Activated CD8-positive, alpha-beta T cell treated with anti-CD3 and anti-CD28 coated beads, Interleukin-2, amount 10 ng/mL, durations not matched to agents 7 days and 5 days (primary cell): ENCODE data around the gene GRM7. TPM values are rescaled to one million over a fixed set of nuclear protein-coding genes. Genes with fewer than 3 reads are reported as not detected.

ENCODE experiments used
- ATAC-seq: fragments of 150-1000 bp; cut with Tn5 transposase; one replicate; pipeline ENCODE4 v1.10.0; 2021; ENCODE audit warnings: moderate library complexity
- CTCF ChIA-PET: fragments of 350-600 bp; sonication (Branson Sonifier 250); formaldehyde crosslinking; loops from one replicate; lab custom pipeline; 2021; ENCODE audit warnings: antibody characterized with exemption; lab: Charles Lee
- POLR2A ChIA-PET: fragments of 350-600 bp; sonication (Branson Sonifier 250); formaldehyde crosslinking; loops from one replicate; lab custom pipeline; 2021; ENCODE audit warnings: antibody characterized with exemption; lab: Charles Lee
- DNase-seq: peaks from one replicate; pipeline ENCODE4 v3.0.0-alpha.2; 2020
- H3K27ac Mint-ChIP-seq: one replicate; pipeline ENCODE4 v1.8.0; 2021; ENCODE audit warnings: mild to moderate bottlenecking, mixed read lengths
- H3K27me3 Mint-ChIP-seq: one replicate; pipeline ENCODE4 v1.8.0; 2021; ENCODE audit warnings: low read depth, mixed read lengths
- H3K36me3 Mint-ChIP-seq: one replicate; pipeline ENCODE4 v1.8.0; 2021; ENCODE audit warnings: low read depth, mixed read lengths
- H3K4me1 Mint-ChIP-seq: one replicate; pipeline ENCODE4 v1.8.0; 2021; ENCODE audit warnings: low read depth, mixed read lengths
- H3K4me3 Mint-ChIP-seq: one replicate; pipeline ENCODE4 v1.8.0; 2021; ENCODE audit warnings: mild to moderate bottlenecking, mixed read lengths
- H3K9me3 Mint-ChIP-seq: one replicate; pipeline ENCODE4 v1.8.0; 2022; ENCODE audit warnings: mixed read lengths; ENCODE audit not compliant: insufficient read depth
- total RNA-seq, 2 experiments: library from RNA; stranded (reverse); gene quantifications; one replicate each; pipeline ENCODE4 v1.2.3, GENCODE V29; 2021

Gene GRM7
- total RNA-seq, 2 experiments from 2014 or later = not detected

DNA sequence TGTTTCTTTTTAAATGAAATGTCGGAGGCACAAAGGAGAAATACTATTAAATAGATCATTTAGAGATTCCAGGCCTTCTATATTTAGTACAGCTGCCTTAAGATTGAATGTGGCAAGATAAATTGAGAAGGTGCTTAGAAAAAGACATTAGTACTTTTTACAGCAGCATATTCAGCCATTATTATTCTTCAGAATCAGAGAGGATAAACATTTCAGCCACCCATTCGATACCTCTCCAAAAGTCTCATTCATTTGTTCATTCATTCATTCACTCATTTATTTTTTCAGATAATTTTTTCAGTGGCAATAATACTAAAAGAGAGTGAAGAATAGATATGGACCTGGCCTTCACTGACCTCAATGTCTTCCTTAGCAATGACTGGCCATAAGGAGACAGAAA, 347.0 kb downstream of the GRM7 start:
- POLR2A ChIA-PET = no interaction called here
- no peaks in the 10 kb centered on the region for H3K36me3 Mint-ChIP-seq
- no peak overlapping the region for H3K27ac Mint-ChIP-seq
- H3K4me3 Mint-ChIP-seq = no peak overlapping the region
- DNase-seq (no peak), ATAC-seq (no peak)
- no peaks in the 10 kb centered on the region for H3K4me1 Mint-ChIP-seq
- H3K27me3 Mint-ChIP-seq = no peaks in the 10 kb centered on the region
- peaks cover 4% of the 10 kb centered on the region for H3K9me3 Mint-ChIP-seq
- CTCF ChIA-PET = no interaction called here

DNA sequence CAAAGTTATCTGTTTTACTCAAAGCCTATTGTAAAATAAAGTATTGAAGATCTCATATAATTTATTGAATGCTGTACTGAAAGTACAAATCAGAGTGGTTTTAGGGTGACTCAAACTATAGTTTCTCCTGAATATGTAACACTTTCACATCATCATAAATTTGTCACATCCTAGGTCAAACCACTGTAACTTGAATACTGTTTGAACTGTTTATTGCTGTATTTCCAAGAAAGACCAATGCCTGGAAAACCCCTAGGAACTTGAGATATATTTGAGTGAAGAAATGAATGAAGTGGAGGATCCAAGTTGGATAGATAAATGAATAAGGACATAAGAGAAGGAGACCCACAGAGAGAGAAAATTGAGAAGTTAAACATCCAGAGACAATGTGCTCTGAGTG, 348.2 kb downstream of the GRM7 start:
- no peak for DNase-seq
- no peaks in the 10 kb centered on the region for H3K27me3 Mint-ChIP-seq
- no peaks in the 10 kb centered on the region for H3K36me3 Mint-ChIP-seq
- ChIA-PET CTCF (no interaction called here), POLR2A (no interaction called here)
- H3K9me3 Mint-ChIP-seq = peaks cover 4% of the 10 kb centered on the region
- ATAC-seq = no peak
- no peaks in the 10 kb centered on the region for H3K4me1 Mint-ChIP-seq
- H3K4me3 Mint-ChIP-seq = no peak overlapping the region
- no peak overlapping the region for H3K27ac Mint-ChIP-seq

DNA sequence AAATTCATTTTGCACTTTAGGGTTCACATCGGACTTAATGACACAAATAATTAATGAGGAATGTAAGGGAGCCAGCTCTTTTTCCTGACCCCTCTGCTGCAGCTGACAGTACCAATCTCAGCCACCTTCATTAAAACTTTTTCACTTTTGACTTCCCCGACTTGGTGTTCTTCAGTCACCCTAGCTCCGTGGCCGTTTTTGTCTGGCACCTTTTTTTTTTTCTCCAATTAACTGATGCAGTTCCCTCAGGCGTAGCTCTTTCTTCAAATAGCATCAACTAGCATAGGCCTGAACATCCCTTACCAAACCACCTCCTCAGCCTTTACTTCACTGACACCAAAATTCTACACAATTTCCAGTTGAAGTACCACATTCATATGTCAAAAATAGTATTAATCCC, 350.8 kb downstream of the GRM7 start:
- ChIA-PET CTCF (no interaction called here), POLR2A (no interaction called here)
- no peak overlapping the region for H3K27ac Mint-ChIP-seq
- H3K4me1 Mint-ChIP-seq = no peaks in the 10 kb centered on the region
- no peak for ATAC-seq
- no peaks in the 10 kb centered on the region for H3K36me3 Mint-ChIP-seq
- no peaks in the 10 kb centered on the region for H3K27me3 Mint-ChIP-seq
- no peak overlapping the region for H3K4me3 Mint-ChIP-seq
- no peak for DNase-seq
- H3K9me3 Mint-ChIP-seq = no peaks in the 10 kb centered on the region

DNA sequence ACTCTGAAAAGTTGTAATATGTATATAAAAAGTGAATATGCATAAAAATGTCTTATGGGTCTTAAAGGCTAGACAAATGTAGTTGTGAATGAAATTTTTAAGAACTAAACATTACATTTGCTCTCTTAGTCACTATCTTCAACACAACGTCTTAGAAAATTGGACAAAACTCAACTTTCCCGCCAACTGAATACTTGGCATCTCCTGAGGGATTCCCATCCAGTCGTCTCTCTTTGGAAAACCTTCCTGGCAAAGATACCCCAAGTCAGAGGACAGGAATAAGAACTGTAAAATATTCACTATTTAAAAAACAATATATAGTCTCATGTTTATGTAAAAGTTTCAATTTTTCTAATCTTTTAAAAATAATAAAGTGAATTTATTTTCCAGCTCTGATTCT, 354.8 kb downstream of the GRM7 start:
- H3K36me3 Mint-ChIP-seq = no peaks in the 10 kb centered on the region
- no peak overlapping the region for H3K4me3 Mint-ChIP-seq
- H3K4me1 Mint-ChIP-seq = no peaks in the 10 kb centered on the region
- ATAC-seq (no peak), DNase-seq (no peak)
- ChIA-PET POLR2A (no interaction called here), CTCF (no interaction called here)
- H3K9me3 Mint-ChIP-seq = no peaks in the 10 kb centered on the region
- H3K27ac Mint-ChIP-seq = no peak overlapping the region
- H3K27me3 Mint-ChIP-seq = no peaks in the 10 kb centered on the region

DNA sequence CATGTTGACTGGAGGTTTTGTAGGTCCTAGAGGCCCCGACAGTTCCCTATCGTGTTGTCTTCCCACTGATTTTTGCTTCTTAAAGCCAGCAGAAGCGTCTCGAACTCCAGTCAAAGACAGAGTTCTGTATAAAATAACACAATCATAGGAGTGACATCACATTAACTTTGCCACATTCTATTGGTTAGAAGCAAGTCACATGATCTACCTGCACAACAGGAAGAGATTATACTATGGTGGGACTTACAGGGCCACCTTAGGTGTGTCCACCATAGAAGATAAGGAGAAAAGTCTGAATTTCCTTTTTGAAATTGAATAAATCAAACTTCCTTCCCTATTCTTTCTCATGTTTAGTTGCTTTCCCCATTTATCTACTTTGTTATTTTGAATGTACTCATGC, 365.5 kb downstream of the GRM7 start:
- POLR2A ChIA-PET = no interaction called here
- no peak overlapping the region for H3K4me3 Mint-ChIP-seq

DNA sequence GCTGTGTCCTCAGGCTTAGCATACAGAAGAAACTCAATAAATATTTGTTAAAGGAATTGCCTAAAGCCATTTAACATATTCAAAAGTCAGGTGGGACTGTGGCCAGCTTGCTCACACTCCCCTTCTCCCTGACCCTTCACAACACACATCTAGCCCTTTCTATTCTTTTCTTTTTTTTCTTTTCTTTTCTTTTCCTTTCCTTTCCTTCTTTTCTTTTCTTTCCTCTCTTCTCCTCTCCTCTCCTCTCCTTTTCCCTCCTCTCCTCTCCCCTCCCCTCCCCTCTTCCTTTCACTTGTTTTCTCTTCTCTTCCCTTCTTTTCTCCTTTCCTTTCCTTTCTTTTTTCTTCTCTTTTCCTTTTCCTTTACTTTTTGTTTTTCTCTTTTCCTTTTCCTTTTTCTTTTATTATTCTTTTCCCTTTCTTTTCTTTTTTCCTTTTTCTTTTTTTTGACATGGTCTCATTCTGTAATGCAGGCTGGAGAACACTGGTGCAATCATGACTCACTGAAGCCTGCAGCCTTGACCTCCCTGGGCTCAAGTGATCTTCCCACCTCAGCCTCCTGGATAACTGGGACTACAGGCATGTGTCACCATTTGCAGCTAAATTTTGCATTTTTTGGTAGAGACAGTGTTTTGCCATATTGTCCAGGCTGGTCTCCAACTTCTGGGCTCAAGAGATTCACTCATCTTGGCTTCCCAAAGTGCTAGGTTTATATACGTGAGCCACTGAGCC, 377.8 kb downstream of the GRM7 start:
- DNase-seq = no peak
- ATAC-seq = no peak
- Mint-ChIP-seq H3K4me1 (no peaks in the 10 kb centered on the region), H3K27ac (no peak overlapping the region), H3K4me3 (no peak overlapping the region), H3K9me3 (peaks cover 3% of the 10 kb centered on the region), H3K27me3 (no peaks in the 10 kb centered on the region), H3K36me3 (no peaks in the 10 kb centered on the region)
- POLR2A ChIA-PET = no interaction called here
- CTCF ChIA-PET = no interaction called here

More for the DNA sequence above, 365.5 kb downstream of the GRM7 start:
- no peaks in the 10 kb centered on the region for H3K4me1 Mint-ChIP-seq
- no peak for DNase-seq
- CTCF ChIA-PET = no interaction called here
- no peaks in the 10 kb centered on the region for H3K9me3 Mint-ChIP-seq
- no peaks in the 10 kb centered on the region for H3K36me3 Mint-ChIP-seq
- ATAC-seq = no peak
- no peaks in the 10 kb centered on the region for H3K27me3 Mint-ChIP-seq
- no peak overlapping the region for H3K27ac Mint-ChIP-seq

DNA sequence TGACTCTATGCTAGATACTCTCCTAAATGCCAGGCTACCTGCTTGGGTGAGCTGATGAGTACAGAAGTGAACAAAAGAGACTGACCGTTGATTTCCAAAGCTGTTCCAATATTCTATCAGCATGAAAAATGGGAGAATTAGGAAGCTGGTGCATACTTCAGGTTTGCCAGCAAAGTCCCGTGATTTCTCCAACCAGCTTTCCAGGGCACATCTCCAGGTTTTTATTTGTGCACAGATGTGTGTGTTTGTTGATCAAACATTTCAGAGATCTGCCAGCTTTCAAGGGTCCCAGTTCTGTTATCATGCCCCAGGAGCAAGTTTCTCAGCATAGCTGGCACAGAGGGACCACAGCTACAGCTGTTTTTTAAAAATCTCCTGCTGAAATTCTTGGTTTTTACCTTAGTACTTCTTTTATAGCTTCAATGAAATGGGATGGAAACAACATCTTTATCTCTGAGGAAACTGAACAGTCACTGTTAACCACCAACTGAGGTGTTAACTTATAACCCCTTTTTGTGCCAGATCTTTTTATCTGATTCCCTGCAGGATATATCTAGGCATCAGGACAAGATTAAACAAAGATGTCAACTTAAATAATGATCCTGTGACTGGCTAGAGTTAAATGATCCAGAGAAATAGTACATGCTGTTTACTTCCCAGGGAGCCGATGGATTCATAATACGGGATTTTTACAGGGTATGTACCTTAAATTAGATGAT, 380.8 kb downstream of the GRM7 start:
- H3K27ac Mint-ChIP-seq = no peak overlapping the region
- DNase-seq (no peak), ATAC-seq (no peak)
- H3K36me3 Mint-ChIP-seq = no peaks in the 10 kb centered on the region
- no peak overlapping the region for H3K4me3 Mint-ChIP-seq
- CTCF ChIA-PET = no interaction called here
- POLR2A ChIA-PET = no interaction called here
- H3K4me1 Mint-ChIP-seq = no peaks in the 10 kb centered on the region
- H3K27me3 Mint-ChIP-seq = no peaks in the 10 kb centered on the region
- peaks cover 3% of the 10 kb centered on the region for H3K9me3 Mint-ChIP-seq

DNA sequence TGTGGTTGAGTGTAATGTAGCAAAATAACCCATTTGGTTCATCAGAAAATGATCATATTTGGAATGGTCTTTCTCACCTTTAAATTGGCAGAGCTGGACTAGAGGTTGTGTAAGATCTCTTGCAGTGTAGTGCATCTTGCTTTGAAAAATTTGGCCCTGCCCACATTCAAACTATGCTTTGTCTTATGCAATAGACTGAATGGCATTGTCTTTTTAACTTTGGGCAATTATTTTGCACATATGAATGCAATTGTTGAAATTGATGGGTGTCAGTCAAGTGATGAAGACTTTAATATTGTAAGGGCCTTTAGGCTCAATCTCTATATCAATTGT, 381.4 kb downstream of the GRM7 start:
- no peak overlapping the region for H3K27ac Mint-ChIP-seq
- no peaks in the 10 kb centered on the region for H3K36me3 Mint-ChIP-seq
- CTCF ChIA-PET = no interaction called here
- POLR2A ChIA-PET = no interaction called here
- no peak for DNase-seq
- H3K9me3 Mint-ChIP-seq = peaks cover 3% of the 10 kb centered on the region
- no peaks in the 10 kb centered on the region for H3K4me1 Mint-ChIP-seq
- no peak for ATAC-seq
- no peaks in the 10 kb centered on the region for H3K27me3 Mint-ChIP-seq
- H3K4me3 Mint-ChIP-seq = no peak overlapping the region

DNA sequence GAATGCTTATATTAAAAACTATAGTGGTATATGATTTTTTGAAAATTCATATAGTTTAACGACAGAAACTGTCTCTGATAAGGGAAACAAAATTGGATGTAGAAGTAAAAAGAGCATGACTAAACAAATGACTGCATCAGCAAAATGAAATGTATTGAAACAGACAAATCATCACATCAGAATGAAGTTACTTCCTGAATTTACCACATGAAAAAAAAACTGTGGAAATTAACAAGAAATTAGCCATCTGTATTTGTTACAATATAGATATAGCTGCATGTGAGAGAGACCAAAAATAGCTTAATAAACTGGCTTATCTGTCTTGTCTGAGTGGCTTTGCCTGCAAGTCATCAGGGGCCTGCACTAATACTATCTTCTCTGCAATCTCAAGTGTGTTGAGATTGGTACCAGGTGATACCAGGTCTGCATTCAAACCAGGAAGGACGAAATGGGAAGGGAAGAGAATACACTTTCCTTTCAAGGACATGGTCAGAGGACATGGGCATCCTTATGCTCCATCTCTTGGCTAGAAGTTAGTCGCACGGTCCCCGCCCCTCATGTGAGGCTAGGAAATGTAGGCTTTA, 388.7 kb downstream of the GRM7 start:
- no peak overlapping the region for H3K4me3 Mint-ChIP-seq
- no peaks in the 10 kb centered on the region for H3K4me1 Mint-ChIP-seq
- no peaks in the 10 kb centered on the region for H3K9me3 Mint-ChIP-seq
- H3K36me3 Mint-ChIP-seq = no peaks in the 10 kb centered on the region
- POLR2A ChIA-PET = no interaction called here
- H3K27ac Mint-ChIP-seq = no peak overlapping the region
- H3K27me3 Mint-ChIP-seq = no peaks in the 10 kb centered on the region
- DNase-seq = no peak
- CTCF ChIA-PET = no interaction called here
- ATAC-seq = no peak

DNA sequence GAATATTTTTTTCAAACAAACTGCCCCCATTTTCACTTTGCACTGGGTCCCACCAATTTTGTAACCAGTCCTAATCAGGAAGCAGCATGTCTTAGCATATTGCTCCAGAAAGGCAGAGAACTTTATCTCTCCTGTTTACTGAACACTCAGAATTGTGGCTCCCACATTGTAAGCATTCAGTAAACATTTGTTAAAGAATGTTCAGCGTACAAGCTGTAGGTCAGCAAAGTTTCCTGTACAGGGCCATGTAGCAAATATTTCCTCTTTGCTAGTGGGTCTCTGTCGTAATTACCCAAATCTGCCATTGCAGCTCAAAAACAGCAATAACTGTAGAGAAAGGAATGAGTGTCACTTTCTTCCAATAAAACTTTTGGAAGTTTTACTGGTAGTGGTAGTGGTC, 393.3 kb downstream of the GRM7 start:
- H3K4me1 Mint-ChIP-seq = no peaks in the 10 kb centered on the region
- DNase-seq = no peak
- H3K27ac Mint-ChIP-seq = no peak overlapping the region
- peaks cover 13% of the 10 kb centered on the region for H3K9me3 Mint-ChIP-seq
- H3K4me3 Mint-ChIP-seq = no peak overlapping the region
- CTCF ChIA-PET = interaction anchor here (1.3 kb wide), 1 partner anchor 10 kb away, joined by 4 read pairs; no protein-coding TSS in a partner anchor
- no peak for ATAC-seq
- POLR2A ChIA-PET = no interaction called here
- H3K36me3 Mint-ChIP-seq = no peaks in the 10 kb centered on the region
- no peaks in the 10 kb centered on the region for H3K27me3 Mint-ChIP-seq

DNA sequence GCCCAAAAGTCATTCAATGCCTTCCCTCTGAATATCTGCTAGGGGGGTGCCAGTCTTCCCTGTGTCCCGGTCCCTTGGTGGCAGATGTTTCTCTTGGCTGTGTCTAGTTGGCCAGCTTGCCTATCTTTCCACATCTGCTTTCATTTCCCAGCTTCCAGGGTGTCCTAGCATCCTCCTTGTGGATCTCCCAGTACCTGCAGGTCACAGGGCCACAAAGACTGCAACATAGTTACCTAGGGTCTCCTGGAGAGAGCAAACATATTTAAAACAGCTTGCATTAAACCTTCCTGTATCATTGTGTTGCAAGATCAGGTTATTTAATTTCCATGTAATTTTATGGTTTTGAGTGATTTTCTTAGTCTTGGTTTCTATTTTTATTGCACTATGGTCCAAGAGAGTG, 400.1 kb downstream of the GRM7 start:
- POLR2A ChIA-PET = no interaction called here
- Mint-ChIP-seq H3K9me3 (peaks cover 17% of the 10 kb centered on the region), H3K4me3 (no peak overlapping the region), H3K27me3 (no peaks in the 10 kb centered on the region), H3K36me3 (no peaks in the 10 kb centered on the region), H3K4me1 (no peaks in the 10 kb centered on the region), H3K27ac (no peak overlapping the region)
- no peak for DNase-seq
- CTCF ChIA-PET = no interaction called here
- ATAC-seq = no peak

DNA sequence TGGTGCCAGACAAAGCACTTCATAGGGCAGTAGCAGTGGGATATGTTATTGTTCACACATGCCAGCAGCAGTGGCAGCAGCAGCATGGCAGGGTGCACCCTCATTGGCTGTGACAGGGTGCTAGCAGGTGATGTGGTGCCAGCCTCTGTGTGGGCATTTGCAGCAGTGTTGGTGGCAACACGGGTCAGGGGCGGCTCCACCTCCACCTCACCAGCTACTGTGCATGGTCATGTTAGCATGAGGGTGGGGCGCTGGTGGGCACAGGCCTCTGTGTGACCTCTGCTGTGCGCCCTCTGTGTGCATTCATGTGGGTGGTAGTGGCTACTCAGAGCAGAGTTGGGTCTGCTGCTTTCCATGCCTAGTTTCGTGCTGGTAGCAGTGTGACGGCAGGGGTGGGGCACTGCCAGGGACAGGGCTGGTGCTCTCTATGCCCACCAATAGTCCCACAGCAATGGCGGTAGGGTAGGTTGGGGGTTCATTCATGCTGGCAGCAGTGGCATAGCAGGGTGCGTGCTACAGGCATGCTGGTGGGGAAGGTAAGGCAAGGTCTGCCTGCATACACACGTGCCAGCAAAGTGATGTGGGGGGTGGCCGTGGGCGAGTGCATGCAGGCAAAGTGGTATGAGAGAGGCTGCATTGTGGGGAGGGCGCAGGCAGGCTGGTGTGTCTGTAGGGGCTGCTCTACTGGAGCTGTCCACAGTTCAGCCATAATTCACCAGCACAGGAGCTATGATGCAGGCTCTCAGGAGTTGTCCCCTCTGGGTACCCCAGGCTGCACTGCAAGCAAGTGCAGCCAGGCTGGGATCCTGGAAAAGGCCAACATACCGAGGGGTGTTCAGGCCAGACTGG, 402.7 kb downstream of the GRM7 start:
- ATAC-seq (no peak), DNase-seq (no peak)
- no peaks in the 10 kb centered on the region for H3K36me3 Mint-ChIP-seq
- ChIA-PET POLR2A (no interaction called here), CTCF (no interaction called here)
- H3K27me3 Mint-ChIP-seq = no peaks in the 10 kb centered on the region
- H3K27ac Mint-ChIP-seq = no peak overlapping the region
- no peaks in the 10 kb centered on the region for H3K4me1 Mint-ChIP-seq
- H3K4me3 Mint-ChIP-seq = no peak overlapping the region
- H3K9me3 Mint-ChIP-seq = peaks cover 6% of the 10 kb centered on the region
